ENCODE measurements around the gene TAMM41.
"Not testable (repeated sequence)": the region's sequence is repeated elsewhere in the genome, so short reads cannot be mapped to it uniquely, and the experiment has no call there.

Gene TAMM41

DNA sequence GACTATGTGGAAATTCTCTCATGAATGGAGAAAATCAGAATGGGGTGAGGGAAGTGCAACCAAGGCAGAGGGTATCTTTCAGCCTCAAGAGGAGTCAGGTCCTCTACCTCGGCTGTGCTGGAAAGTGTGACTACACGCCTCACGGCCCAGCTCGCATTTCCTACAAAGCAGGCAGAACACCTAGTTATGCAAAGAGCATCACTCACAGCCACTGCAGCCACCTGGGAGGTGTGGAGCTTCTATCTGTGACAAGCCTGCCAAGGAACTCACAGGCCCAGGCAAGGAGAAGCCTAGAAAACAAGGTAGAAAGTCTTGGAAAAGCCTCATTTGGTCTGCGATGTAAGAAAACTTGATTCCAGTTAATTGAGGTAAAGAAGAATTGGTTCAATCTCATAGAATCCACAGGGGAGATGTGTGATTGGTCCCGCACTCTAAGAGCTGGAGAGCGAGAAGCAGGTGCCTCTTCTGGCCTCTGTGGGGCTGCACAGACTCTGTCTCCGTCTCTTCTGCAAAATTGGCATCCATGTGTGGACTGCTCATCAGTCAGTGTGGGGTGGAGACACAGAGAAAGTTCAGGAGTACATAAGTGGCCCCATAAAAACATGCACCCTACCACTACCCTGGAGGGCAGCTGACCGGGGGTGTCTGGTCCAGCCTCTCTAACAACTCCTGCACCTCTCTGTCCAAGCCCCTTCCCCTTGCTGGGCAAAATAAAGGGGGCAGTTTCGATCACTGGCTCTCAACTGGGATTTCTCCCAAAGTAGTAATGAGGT lies 76.8 kb downstream of the TAMM41 start:
- peak in 1 of 56 donors; percentile 9 for DNase-seq

DNA sequence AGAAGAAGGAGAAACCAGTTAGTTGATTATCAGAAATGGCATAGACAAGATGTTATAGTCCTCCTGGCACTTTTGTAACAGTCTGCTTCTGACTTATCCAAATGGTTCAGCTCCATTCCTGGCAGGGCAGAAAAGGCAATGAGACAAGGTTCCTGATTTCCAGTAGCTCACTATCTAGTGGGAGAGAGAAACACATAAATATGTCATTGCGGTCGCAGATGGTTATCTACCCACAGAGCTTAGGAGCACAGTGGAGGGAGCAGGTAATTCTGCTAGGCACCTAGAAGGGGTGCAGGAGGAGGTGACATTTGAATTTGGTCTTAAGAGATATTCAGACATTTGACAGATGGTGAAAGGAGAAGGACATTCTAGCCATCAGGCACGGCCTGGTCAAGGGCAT lies 78.1 kb downstream of the TAMM41 start:
- DNase-seq: no peak

DNA sequence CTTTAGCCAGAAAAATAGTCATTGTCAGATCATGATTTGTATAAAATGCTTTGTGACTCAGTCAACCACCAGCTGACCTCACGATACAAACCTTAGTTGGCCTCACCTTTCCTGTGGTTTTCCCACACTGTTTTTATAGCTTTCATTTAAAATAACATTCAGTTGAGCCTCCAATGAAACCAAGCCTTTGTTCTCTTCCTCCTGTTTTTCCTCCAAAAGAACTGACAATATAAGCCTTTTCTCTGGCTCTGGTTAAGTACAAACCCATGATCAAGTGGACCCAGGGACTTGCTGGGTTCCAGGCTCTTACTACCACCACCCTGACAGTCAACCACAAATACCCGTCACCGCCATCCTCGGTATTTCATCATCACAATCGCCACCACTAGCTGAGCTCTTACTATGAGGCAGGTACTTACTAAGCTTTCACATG lies 81.7 kb downstream of the TAMM41 start:
- no peak for DNase-seq

DNA sequence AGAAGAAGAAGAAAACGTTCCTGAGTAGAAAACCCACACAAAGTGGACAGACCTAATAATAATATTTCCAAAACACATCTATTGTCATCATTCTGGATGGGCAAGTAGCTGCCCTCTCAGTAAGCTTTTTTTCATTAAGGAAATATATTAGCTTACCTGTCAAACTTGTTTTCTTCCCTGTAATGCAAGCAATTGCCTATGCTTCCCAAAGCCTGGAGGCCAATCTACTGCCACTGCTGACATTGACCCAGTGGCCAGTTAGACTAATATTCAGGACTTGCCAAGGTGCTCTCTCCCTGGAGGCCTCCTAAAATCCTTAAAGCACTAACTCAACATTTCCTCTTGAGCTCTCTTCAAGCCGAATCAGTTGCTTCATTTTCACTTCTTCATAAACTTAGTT lies 86.7 kb downstream of the TAMM41 start:
- DNase-seq: no peak

DNA sequence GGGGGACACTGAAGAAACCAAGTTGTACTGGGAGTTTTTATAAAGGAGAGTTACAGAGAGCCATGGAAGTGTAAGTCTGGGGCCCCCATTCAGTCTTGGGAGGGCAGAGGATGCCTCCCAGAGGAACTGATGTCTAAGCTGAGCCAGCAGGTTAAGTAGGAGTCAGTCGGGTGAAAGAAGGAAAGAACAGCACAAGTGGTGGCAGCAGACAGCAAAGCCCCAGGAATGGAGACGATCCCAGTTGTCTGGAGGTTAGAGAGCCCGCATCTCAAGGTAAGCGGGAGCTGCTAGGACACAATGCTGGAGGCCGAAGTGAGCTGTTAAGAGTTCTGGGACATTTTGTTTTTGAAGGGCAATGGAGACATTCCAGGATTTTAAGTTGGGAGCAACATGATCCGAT lies 88.8 kb downstream of the TAMM41 start:
- DNase-seq: no peak

DNA sequence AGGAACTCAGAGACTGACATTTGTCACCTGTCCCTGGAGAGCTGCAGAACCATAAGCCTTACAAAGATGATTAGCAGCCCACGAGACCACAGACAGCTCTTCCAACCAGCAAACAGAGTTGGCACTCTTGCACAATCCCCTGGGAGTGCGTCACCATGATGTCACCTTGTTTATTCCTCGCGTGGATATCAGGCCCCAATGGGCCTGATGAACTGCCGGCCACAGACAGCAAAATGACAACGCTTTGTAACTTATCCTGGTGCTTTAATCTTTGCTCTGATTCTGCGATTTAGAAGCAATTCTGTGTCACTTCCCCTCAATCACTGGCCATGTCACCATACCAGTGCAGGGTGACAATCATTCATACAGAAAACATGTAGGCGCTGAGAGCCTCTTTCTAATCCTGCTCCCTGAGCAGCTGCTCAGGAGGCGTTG lies 89.2 kb downstream of the TAMM41 start:
- no peak for DNase-seq

DNA sequence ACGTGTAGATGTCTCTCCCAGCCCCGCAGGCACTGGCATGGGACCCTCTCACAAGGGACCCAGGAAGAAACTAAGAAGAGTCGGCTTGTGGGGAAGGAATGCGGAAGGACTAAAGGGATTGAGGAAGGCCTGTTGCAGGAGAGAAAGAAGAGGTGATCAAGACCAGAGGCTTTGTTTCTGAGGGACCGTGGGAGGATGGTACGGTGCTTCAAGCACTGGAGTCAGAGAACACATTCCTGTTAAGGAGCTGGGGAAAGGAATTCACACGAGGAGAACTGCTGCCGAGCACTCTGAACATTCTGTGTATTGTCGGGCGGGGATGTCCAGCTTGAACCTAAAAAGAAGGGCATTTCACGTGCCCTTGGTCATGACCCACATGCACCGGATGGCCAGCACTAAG lies 91.4 kb downstream of the TAMM41 start:
- DNase-seq: no peak

DNA sequence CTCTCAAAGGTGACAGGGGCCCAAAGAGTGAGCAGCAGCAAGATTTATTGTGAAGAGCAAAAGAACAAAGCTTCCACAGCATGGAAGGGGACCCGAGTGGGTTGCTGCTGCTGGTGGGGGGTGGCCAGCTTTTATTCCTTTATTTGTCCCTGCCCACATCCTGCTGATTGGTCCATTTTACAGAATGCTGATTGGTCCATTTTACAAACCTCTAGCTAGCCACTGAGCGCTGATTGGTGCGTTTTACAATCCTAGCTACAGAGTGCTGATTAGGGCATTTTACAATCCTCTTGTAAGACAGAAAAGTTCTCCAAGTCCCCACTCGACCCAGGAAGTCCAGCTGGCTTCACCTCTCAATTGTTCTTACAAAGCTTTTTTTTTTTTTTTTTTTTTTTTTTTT lies 94.4 kb downstream of the TAMM41 start:
- DNase-seq: not testable (repeated sequence)

DNA sequence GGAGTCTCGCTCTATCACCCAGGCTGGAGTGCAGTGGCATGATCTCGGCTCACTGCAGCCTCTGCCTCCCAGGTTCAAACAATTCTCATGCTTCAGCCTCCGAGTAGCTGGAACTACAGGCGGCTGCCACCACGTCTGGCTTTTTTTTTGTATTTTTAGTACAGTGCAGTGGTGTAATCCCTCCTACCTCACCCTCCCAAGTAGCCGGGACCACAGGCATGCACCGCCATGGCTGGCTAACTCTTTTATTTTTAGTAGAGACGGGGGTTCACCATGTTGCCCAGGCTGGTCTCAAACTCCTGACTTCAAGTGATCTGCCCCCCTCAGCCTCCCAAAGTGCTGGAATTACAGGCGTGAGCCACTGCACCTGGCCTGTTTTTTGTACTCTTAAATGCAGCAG lies 98.4 kb downstream of the TAMM41 start:
- not testable (repeated sequence) for DNase-seq
